CMK (cell line): Measurements from ENCODE around the gene PRLH.
"Not testable (repeated sequence)": the region's sequence is repeated elsewhere in the genome, so short reads cannot be mapped to it uniquely, and the experiment has no call there.

Source experiments
- DNase-seq: peaks from one replicate; pipeline ENCODE4 v3.0.0-alpha.2; 2010; ENCODE audit warnings: low read depth

Gene PRLH

GRCh38 chr2:237583385-237584295, 17.3 kb downstream of the PRLH start:
- no peak for DNase-seq

- no peak for DNase-seq
Observed at GRCh38 chr2:237585590-237586221, 19.3 kb downstream of the PRLH start.

GRCh38 chr2:237588044-237588696, 21.8 kb downstream of the PRLH start:
- no peak for DNase-seq

- no peak for DNase-seq
Observed at GRCh38 chr2:237590272-237591140, 24.1 kb downstream of the PRLH start, which contains the start of gene RAB17. TSS of gene RAB17 (minus strand) at chr2:237590734. CDS start at chr2:237586154, 4,580 bp downstream.

GRCh38 chr2:237591141-237591881, 24.9 kb downstream of the PRLH start:
- DNase-seq = no peak

DNA sequence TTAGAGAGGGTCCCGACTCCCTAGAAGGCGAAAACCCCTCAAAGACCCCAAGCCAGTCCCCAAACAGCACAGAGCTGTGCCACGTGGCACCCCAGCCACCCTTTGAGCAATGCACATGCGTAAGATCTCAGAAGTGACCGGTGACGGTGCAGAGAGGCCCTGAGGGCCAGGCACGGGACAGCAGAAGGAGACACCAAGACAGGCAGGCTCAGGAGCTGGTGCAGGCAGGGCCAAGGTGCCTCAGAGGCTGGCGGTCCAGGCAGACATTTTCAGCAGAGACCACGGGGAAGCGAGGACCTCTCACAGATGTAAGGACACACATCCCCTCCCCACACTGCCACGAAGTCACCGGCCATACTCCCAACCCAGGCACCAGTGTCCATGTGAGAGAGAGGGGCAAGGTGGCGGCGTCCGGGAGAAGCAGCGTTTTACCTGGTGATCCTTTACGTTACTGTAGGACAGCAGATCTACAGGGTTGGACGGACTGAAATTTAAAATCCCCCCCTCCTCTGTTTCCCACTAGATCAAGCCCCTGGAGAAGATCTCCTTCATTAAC, 26.1 kb downstream of the PRLH start:
- no peak for DNase-seq

DNA sequence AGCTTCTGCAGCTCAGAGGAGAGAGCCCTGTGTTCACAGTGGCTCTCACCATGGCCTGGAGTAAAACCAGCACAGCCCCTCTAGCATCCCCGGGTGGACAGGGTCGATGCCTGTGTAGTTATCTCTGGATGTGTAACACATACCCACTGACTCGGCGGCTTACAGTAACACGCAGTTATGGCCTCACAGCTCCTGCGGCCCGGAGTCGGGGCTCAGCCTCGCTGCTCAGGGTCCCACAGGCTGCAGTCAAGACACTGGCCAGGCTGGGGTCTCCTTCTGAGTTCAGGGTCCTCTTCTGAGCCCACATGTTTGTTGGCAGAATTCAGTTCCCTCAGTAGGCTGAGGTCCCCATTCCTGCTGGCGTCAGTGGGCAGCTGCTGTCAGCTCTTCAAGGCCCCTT, 26.7 kb downstream of the PRLH start:
- no peak for DNase-seq

DNA sequence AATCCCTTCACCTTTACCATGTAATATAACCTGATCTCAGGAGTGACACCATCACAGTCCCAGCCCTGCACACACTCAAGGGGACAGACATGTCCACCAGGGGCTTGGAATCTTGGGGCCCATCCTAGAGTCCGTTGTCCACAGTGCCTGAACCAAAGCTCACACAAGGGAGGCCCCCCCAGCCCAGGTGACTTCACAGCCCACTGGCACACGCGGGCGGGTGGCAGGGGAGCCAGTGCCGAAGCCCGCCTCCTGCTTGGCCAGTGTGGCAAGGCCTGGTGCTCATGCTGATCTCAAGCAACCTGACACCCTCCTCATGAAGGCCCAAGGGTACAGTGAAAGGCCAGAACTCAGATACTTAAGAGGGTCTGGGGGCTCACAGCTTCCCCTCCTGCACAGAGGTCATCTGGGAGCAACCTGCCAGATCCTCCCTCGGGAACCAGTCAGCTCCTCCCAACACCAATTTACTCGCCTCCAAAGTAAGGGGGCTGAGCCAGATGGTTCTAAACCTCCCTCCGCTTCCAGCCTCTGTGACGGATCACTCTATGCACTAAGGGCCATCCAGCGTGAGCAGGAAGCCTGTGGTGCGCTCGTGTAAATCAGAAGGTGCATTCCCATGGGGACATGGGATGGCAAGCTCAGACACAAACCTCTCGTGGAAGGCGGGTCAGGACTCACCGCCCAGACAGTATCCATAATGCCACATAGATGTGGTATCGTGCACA, 27.4 kb downstream of the PRLH start:
- no peak for DNase-seq

- no peak for DNase-seq
Observed at GRCh38 chr2:237594514-237594871, 28.1 kb downstream of the PRLH start.

GRCh38 chr2:237595829-237596519, 29.6 kb downstream of the PRLH start:
- not testable (repeated sequence) for DNase-seq

DNA sequence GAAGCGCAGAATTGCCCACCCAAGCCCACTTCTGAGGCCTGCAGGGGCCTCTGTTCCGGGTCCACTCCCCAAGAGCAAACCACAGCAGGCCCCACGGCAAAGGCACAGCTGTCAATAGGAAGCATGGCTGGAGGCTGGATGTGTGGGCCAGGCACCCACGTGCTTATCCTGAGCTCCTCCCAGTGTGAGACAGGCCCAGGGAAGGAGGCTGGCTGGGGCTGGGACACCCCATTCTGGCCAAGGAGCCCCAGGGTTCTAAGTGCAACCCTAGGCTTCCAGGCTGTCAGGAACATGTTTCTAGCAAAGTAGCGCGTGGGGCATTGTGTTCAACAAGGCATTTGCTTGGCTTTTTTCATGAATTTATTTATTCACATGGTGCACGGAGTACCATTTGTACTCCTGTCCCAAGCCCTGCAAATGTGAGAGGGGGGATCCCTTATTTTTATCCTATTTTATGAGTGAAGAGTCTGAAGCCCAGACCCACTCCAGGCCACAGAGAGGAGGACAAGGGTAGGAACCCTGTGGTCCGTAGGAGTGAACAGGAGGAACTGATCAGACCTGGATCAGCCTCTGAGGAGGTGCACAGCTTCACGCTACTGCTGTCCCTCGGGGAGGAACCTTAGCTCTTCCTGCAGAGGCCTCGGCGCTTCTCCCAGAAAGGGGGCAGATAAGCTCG, 30.3 kb downstream of the PRLH start:
- no peak for DNase-seq

DNA sequence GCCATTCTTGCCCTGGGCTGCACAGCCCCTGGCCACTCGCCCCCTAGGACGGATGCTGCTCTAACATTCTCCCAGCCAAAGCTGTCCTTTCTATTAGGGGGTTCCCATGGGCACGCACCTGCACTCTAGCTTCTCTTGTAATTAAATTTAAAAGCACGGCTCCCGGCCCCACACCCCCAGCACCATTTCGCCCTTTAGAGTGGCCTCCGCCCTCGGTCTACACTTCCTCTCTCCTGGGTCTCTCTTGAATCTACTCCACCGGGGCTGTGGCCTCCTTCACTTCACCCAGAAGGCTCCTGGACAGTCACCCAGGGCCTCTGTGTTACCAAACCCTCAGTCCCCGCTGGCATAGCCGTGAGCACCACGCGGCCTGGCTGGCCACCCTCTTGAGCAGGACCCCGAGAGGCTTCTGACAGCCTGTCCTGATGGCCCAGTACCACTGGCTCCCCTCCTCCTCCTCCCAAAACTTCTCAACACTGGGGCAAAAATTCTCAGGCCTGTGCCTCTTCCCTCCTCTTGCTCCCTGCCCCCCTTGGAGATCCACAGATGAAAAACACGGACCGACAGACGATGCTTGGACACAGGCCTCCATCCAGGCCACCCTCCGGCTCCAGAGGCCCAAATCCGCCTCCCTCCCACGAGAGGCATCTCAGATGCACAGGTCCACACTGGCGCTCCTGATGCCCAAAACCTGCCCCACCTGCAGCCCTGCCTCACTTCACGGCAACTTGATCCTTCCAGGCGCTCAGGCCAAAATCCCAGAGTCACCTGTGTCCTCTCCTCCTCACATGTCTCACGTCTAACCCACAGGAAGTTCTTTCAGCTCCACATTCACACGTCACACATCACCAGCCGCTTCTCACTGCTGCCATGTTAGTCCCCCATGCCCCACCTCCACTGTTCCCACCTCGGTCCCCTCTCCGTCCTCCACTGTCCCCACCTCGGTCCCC, 31.1 kb downstream of the PRLH start:
- DNase-seq = no peak

DNA sequence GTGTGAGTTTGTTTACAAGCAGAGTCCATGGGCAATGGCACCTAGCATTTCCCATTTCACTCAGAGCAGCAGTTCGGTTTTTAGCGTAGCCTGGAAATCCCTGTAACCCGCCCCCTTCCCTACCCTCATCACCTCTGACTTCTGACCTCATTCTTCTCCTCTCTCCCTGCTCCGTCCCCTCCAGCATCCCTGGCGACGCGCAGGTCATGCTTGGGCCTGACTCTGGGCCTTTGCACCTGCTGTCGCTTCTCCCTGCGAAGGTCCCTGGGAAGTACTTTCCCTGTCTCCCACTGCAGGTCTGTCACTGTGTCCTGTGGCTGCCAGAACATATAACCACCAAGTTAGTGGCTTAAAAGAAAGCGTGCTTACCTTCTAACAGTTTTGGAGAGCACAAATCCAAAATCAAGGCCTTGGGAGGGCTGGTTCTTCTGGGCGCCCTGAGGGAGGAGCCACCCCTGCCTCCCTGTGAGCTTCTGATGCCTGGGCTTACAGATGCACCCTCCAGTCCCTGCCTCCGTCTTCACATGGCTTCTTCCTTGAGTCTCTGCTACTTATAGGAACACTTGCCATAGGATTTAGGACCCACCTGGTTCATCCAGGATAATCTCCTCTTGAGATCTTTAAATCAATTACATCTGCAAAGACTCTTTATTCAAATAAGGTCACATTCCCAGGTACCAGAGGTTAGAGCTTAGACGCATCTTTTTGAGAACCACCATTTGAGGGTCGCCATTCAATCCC, 32.3 kb downstream of the PRLH start:
- DNase-seq = no peak

DNA sequence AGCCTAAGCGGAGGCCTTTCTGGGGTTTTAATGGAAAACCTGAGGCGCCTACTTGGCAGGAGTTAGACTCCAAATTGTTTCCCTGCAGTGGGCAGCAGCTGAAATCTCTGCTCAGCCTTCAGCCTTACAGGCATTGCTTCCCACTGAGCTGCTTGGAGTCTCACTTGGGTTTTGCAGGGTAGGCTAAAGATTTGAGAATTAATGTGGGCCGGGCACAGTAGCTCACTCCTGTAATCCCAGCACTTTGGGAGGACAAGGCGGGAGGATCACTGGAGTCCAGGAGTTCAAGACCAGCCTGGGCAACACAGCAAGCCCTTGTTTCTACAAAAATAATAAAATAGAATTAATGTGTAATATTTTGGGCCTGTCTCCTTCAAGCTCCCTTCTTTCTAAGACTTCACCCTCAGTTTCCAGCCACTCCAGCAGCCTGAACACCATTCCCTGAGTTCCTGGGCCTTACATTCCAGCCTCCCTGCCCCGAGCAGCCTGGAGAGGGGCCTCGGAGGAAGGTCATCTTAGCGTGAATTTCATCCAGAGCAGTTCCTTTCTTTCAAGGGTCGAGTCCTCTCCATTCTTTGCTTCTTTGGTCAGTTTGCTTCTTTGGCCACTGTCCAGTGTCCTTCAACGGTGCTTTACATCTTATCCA, 33.2 kb downstream of the PRLH start:
- DNase-seq = no peak

DNA sequence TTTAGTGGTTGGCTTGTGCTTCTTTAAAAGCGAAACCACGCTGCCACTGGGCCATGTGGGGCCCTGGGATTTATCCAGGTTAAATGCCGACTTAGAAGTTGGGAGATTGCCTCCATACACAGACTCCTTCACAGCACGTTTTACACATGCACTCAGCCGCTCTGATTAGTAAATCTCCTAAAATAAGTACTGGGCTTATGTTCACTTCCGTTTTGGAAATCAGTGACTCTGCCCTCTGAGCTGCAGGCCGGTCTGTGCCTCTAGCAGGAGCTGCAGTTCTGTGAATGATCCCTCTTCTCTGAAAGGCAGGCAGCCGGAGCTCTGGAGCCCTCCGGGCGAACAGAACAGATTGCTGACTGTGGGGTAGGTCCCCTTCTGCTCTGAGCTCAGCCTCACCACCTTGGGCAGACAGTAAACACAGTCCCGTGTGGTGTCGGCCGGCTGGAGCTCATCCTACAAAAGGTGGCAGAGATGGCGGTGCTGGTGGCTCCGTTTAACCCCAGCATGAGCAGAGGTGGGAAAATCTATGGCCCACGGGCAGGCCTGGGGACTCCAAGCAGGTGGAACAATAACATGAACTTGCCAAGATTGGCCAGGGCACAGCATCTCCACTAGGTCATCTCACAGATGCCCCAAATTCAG, 34.0 kb downstream of the PRLH start:
- DNase-seq = no peak

GRCh38 chr2:237601453-237602116, 35.2 kb downstream of the PRLH start:
- no peak for DNase-seq
